GM06990 (cell line): Measurements from ENCODE around the gene ZNF274.
"Not testable (repeated sequence)": the region's sequence is repeated elsewhere in the genome, so short reads cannot be mapped to it uniquely, and the experiment has no call there.

ENCODE experiments used
- DNase-seq: peaks from one replicate; pipeline ENCODE4 v3.0.0-alpha.2; 2011; ENCODE audit not compliant: insufficient read length; ENCODE audit errors: extremely low read depth
- H3K27me3 ChIP-seq: replicated peaks from 2 replicates; pipeline ENCODE4 v1.6.0; 2011; ENCODE audit warnings: low read length; ENCODE audit not compliant: control insufficient read depth, insufficient read depth
- H3K36me3 ChIP-seq: 2 replicates; pipeline ENCODE4 v1.5.1; 2011; ENCODE audit warnings: low read length; ENCODE audit not compliant: control insufficient read depth, insufficient read depth
- H3K4me3 ChIP-seq: replicated peaks from 2 replicates; pipeline ENCODE4 v1.5.1; 2011; ENCODE audit warnings: low read depth, mild to moderate bottlenecking, control low read depth, low read length
- TF ChIP-seq, protein P1 (sequence below): IDR thresholded peaks from 2 replicates; pipeline ENCODE4 v1.5.1; 2011; ENCODE audit warnings: low read length, control low read depth, mild to moderate bottlenecking, inconsistent platforms; ENCODE audit not compliant: insufficient read depth, poor library complexity, severe bottlenecking

ZNF274 gene

DNA sequence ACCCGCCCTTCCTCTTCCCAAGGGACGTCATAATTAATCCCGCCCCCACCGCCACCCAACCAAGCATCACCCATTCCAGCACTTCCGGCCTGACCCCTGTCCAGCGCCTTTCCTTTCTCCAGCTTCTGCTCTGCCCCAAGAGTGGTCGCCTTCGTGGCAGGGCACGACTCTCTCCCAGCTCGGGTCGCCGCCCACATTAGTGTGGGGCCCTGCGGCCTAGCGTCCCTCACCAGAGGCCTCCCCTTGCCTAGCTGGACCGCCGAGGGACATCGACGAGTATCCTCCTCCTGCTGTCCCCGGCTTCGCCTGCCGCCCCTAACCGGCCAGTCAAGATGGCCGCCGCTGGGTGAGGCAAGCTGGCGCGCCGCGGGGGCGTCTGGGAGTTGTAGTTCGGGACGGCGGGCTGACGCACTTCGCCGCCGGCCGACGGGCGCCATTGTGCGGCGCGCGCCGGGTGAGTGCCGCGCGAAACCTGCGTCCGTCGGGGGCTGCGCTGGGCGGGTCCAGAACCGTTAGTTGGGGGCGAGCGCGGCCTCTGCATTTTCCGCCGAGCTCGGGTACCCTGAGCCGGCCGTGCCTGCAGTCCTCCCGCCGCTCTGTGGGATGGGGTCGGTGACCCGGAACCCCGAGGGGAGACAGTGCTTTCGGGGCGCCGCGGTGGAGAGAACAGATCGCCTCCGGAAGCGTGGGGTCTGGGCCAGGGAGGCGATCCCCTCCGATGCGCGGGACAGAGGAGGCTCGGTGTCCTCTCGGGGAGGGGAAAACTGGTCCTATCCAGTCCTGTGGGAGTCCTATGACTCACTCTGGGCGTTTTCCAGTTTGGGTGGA, at the start of gene ZNF274:
Gene ZNF274 (plus strand): TSS at position 73 of the 828 bp plus-strand sequence. CDS start 905 bp downstream, outside the sequence.
- Histone ChIP-seq H3K27me3 (no peaks in the 10 kb centered on the region), H3K4me3 (peak within 1 kb of the TSS; percentile 78), H3K36me3 (peaks cover 6% of the 10 kb centered on the region)
- peak; percentile 95 for DNase-seq
- TF ChIP-seq, protein P1, sequence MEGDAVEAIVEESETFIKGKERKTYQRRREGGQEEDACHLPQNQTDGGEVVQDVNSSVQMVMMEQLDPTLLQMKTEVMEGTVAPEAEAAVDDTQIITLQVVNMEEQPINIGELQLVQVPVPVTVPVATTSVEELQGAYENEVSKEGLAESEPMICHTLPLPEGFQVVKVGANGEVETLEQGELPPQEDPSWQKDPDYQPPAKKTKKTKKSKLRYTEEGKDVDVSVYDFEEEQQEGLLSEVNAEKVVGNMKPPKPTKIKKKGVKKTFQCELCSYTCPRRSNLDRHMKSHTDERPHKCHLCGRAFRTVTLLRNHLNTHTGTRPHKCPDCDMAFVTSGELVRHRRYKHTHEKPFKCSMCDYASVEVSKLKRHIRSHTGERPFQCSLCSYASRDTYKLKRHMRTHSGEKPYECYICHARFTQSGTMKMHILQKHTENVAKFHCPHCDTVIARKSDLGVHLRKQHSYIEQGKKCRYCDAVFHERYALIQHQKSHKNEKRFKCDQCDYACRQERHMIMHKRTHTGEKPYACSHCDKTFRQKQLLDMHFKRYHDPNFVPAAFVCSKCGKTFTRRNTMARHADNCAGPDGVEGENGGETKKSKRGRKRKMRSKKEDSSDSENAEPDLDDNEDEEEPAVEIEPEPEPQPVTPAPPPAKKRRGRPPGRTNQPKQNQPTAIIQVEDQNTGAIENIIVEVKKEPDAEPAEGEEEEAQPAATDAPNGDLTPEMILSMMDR, result no peak

DNA sequence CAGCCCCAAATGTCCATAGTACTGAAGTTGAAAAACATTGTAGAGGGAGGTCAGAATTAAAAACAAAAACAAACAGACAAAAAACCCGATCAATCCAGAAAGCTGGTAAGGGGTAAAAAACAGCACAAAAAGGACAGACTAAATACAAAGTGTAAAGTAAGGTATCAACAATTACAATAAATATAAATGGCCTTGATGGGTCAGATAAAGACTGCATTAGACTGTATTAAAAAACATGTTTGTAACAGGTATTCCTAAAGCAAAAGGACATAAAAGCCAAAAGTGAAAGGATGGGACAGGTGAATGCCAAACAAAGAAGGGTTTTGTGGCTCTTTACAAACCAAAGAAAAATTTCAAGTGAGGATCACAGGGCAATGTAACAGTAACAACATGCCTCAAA, 48.6 kb upstream of the ZNF274 start:
- no peaks in the 10 kb centered on the region for H3K27me3 ChIP-seq
- H3K36me3 ChIP-seq, result peaks cover 1% of the 10 kb centered on the region
- no peak overlapping the region for H3K4me3 ChIP-seq
- TF ChIP-seq, protein P1, result no peak
- no peak for DNase-seq

DNA sequence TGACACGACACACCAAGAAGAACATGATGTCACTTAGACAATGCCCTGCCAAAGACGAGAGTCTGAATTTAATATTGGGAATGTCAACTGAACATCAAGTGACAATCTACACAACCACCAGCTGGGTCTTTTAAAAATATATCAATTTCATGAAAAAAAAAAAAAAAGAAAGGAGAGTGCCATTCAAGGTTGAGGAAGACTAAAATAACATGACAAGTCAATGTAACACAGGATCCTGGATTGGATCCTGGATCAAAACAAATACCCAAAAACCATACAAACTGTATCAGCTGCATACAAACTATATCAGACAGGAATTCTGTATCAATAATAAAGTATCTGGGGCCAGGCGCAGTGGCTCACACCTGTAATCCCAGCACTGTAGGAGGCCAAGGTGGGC, 37.0 kb upstream of the ZNF274 start:
- DNase-seq, result no peak
- no peak overlapping the region for H3K4me3 ChIP-seq
- TF ChIP-seq, protein P1, result no peak
- no peaks in the 10 kb centered on the region for H3K27me3 ChIP-seq
- H3K36me3 ChIP-seq, result peaks cover 3% of the 10 kb centered on the region

DNA sequence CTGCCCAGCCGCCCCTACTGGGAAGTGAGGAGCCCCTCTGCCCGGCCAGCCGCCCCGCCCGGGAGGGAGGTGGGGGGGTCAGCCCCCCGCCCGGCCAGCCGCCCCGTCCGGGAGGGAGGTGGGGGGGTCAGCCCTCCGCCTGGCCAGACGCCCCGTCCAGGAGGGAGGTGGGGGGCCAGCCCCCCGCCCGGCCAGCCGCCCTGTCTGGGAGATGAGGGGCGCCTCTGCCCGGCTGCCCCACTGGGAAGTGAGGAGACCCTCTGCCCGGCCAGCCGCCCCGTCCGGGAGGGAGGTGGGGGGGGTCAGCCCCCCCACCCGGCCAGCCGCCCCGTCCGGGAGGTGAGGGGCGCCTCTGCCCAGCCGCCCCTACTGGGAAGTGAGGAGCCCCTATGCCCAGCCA, 35.4 kb upstream of the ZNF274 start:
- H3K27me3 ChIP-seq, H3K36me3 ChIP-seq, H3K4me3 ChIP-seq, DNase-seq: not testable (repeated sequence)

DNA sequence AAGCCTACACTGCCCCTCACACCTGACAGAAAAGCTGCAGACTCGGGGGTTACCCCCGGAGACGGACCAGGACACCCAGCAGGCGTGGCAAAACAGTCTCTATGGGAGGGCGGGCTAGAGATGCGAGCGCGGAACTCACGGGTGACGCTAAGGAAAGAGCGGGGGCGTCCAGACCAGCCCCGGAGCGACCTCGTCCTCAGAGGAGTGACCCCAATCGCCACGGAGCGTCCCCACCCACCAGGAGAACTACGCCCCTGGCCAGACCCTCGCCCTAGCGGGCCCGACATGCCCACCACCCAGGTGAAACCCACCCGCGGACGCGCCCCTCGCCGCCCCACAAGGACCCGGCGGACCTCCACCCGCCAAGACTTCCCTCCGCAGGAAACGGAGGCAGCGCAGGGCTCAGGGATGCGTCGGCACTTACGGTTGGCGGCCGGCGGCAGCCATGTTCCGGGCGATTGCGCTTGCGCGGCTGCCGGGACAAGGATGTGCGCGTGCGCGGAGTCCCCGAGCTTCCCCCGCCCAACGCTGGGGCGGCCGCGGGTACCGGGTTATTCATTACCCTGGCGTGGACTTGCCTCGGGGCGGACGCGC, 32.4 kb upstream of the ZNF274 start, which contains the start of gene ZNF329:
Gene ZNF329 (minus strand): TSS at position 462 of the 594 bp plus-strand sequence. CDS start 21,286 bp downstream, outside the sequence.
- peak; percentile 90 for DNase-seq
- Histone ChIP-seq H3K4me3 (peak within 1 kb of the TSS; percentile 98), H3K36me3 (no peaks in the 10 kb centered on the region), H3K27me3 (no peaks in the 10 kb centered on the region)
- TF ChIP-seq, protein P1, result no peak

DNA sequence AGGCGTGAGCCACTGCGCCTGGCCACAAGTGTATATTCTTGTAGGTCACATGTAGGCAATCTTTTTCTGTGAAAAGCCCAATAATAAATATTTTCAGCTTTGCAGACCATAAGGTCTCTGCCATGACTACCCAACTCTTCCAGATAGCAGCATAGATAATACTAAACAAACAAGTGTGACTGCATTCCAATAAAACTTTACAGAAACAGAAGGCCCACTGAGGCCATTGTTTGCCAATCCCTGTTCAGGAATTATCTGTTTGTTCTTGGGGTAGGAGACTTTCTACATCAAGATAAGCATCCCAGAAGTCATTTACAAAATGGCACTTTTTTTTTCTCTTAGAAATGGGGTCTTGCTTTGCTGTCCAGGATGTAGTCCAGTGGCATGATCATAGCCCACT, 29.5 kb upstream of the ZNF274 start:
- no peaks in the 10 kb centered on the region for H3K27me3 ChIP-seq
- TF ChIP-seq, protein P1, result no peak
- no peaks in the 10 kb centered on the region for H3K36me3 ChIP-seq
- no peak overlapping the region for H3K4me3 ChIP-seq
- no peak for DNase-seq
